A549 (cell line): ENCODE measurements around the gene ABCB1. TPM values are rescaled to one million over a fixed set of nuclear protein-coding genes. Genes with fewer than 3 reads are reported as not detected.

Experiments used
- ATAC-seq, 2 experiments: fragments of 200-7000 bp in 1 of 2; fragments of >200 bp in 1 of 2; cut with Nextera tagmentation in 1 of 2; cut with Tn5 transposase in 1 of 2; 3 replicates each; pipeline versions ENCODE4 v1.8.0 to v1.9.1; 2018 to 2020; ENCODE audit warnings: mild to moderate bottlenecking in 1 of 2, moderate library complexity in 1 of 2
- CTCF ChIA-PET: fragments of 300-600 bp; sonication (Branson Sonifier 250); formaldehyde crosslinking; extraction: SDS; loops from one replicate; lab custom pipeline; 2021; ENCODE audit warnings: antibody characterized with exemption, inconsistent platforms; lab: Yijun Ruan, JAX
- POLR2A ChIA-PET: fragments of 350-600 bp; formaldehyde crosslinking; extraction: SDS; loops from one replicate; lab custom pipeline; 2021; ENCODE audit warnings: antibody characterized with exemption, inconsistent platforms; lab: Yijun Ruan, JAX
- DNase-seq, 2 experiments: peaks; one replicate each; pipeline versions ENCODE4 v3.0.0 to v3.0.0-alpha.2; 2011 to 2016; ENCODE audit warnings: low read depth in 1 of 2, low spot score in 1 of 2
- FAIRE-seq: peaks from 2 replicates; lab custom pipeline; 2011; peaks lifted over from hg19 to GRCh38; lab: Jason Lieb, UNC
- H3K27ac ChIP-seq, 2 experiments: fragments of >200 bp; sonication (Bioruptor Twin); formaldehyde crosslinking; 3 replicates each; pipeline ENCODE4 v1.5.1; 2016 to 2017
- H3K4me1 ChIP-seq: fragments of >200 bp; sonication (Bioruptor Twin); formaldehyde crosslinking; 3 replicates; pipeline ENCODE4 v1.6.1; 2016
- H3K4me2 ChIP-seq: fragments of >200 bp; sonication (Bioruptor Twin); formaldehyde crosslinking; 3 replicates; pipeline ENCODE4 v1.6.1; 2016
- H3K4me3 ChIP-seq: fragments of >200 bp; sonication (Bioruptor Twin); formaldehyde crosslinking; 3 replicates; pipeline ENCODE4 v1.5.1; 2016
- H3K9me3 ChIP-seq: fragments of >200 bp; sonication (Bioruptor Twin); formaldehyde crosslinking; 3 replicates; pipeline ENCODE4 v1.6.1; 2016
- ATOH8 ChIP-seq: fragments of 250-450 bp; sonication (Bioruptor Pico); IDR thresholded peaks from 2 replicates; pipeline ENCODE4 v1.5.0; 2020; ENCODE audit warnings: low read depth, mild to moderate bottlenecking, moderate library complexity
- BCL3 ChIP-seq: fragments of >200 bp; sonication (Bioruptor Twin); formaldehyde crosslinking; IDR thresholded peaks from 3 replicates; pipeline ENCODE4 v1.6.1; 2016
- CBX2 ChIP-seq: fragments of 200-600 bp; sonication (generic); IDR thresholded peaks from 2 replicates; pipeline ENCODE4 v1.6.1; 2016; ENCODE audit warnings: low read depth, mild to moderate bottlenecking, borderline replicate concordance
- CBX8 ChIP-seq: fragments of 200-600 bp; sonication (generic); IDR thresholded peaks from 2 replicates; pipeline ENCODE4 v1.6.1; 2016
- CHD4 ChIP-seq: fragments of 200-600 bp; sonication (generic); IDR thresholded peaks from 2 replicates; pipeline ENCODE4 v1.6.1; 2016; ENCODE audit warnings: antibody characterized with exemption, mild to moderate bottlenecking, borderline replicate concordance
- CTCF ChIP-seq: fragments of >200 bp; sonication (Bioruptor Twin); formaldehyde crosslinking; IDR thresholded peaks from 3 replicates; pipeline ENCODE4 v1.5.1; 2016
- E2F6 ChIP-seq: IDR thresholded peaks from 2 replicates; pipeline ENCODE4 v1.6.1; 2012; ENCODE audit warnings: low read depth, borderline replicate concordance
- ELK1 ChIP-seq: fragments of 150-350 bp; IDR thresholded peaks from 2 replicates; pipeline ENCODE4 v1.6.1; 2014; ENCODE audit warnings: low read depth, mild to moderate bottlenecking, low read length
- EP300 ChIP-seq, 2 experiments: fragments of >200 bp; sonication (Bioruptor Twin); formaldehyde crosslinking; IDR thresholded peaks; 2 replicates in 1 of 2; 3 replicates in 1 of 2; pipeline ENCODE4 v1.6.1; 2016 to 2017
- FOSB ChIP-seq: fragments of 250-450 bp; sonication (Bioruptor Pico); IDR thresholded peaks from 2 replicates; pipeline ENCODE4 v1.5.0; 2020; ENCODE audit warnings: mild to moderate bottlenecking, moderate library complexity
- HDAC2 ChIP-seq: fragments of 200-600 bp; sonication (generic); IDR thresholded peaks from 2 replicates; pipeline ENCODE4 v1.6.1; 2016
- HOXA7 ChIP-seq: fragments of 250-450 bp; sonication (Bioruptor Pico); IDR thresholded peaks from 2 replicates; pipeline ENCODE4 v1.5.0; 2020; ENCODE audit warnings: mild to moderate bottlenecking, moderate library complexity
- JUN ChIP-seq, 2 experiments: fragments of >200 bp; sonication (Bioruptor Twin); formaldehyde crosslinking; IDR thresholded peaks; 2 replicates in 1 of 2; 3 replicates in 1 of 2; pipeline ENCODE4 v1.6.1; 2016 to 2017
- MYC ChIP-seq: IDR thresholded peaks from 2 replicates; pipeline ENCODE4 v1.6.1; 2012; ENCODE audit warnings: mild to moderate bottlenecking, inconsistent platforms, low read length, improper control_type of control experiment, borderline replicate concordance
- NPAS2 ChIP-seq: fragments of 250-450 bp; sonication (Bioruptor Pico); IDR thresholded peaks from 2 replicates; pipeline ENCODE4 v1.8.0; 2022; ENCODE audit warnings: mild to moderate bottlenecking, moderate library complexity, borderline replicate concordance
- POLR2A ChIP-seq: IDR thresholded peaks from 2 replicates; pipeline ENCODE4 v1.6.1; 2012; ENCODE audit warnings: mild to moderate bottlenecking, low read length
- POLR2AphosphoS2 ChIP-seq: conservative IDR thresholded peaks from 2 replicates; pipeline ENCODE4 v1.6.1; 2012; ENCODE audit warnings: low read length, improper control_type of control experiment, inconsistent platforms
- RAD21 ChIP-seq, 2 experiments: fragments of >200 bp in 1 of 2; sonication (Bioruptor Twin) in 1 of 2; formaldehyde crosslinking in 1 of 2; IDR thresholded peaks in 1 of 2; conservative IDR thresholded peaks in 1 of 2; 2 replicates in 1 of 2; 3 replicates in 1 of 2; pipeline ENCODE4 v1.6.1; 2012 to 2018; ENCODE audit warnings: inconsistent platforms in 1 of 2
- RFX5 ChIP-seq: fragments of 450-650 bp; IDR thresholded peaks from 2 replicates; pipeline ENCODE4 v1.7.1; 2014; ENCODE audit warnings: antibody characterized with exemption, mild to moderate bottlenecking, moderate library complexity
- SMC3 ChIP-seq: fragments of >200 bp; sonication (Bioruptor Twin); formaldehyde crosslinking; IDR thresholded peaks from 3 replicates; pipeline ENCODE4 v1.6.1; 2018; ENCODE audit warnings: inconsistent platforms
- SREBF2 ChIP-seq: fragments of 450-650 bp; IDR thresholded peaks from 2 replicates; pipeline ENCODE4 v1.6.1; 2014; ENCODE audit warnings: mild to moderate bottlenecking, moderate library complexity
- TFCP2L1 ChIP-seq: fragments of 250-450 bp; sonication (Bioruptor Pico); IDR thresholded peaks from 2 replicates; pipeline ENCODE4 v1.5.0; 2021; ENCODE audit warnings: mild to moderate bottlenecking
- ZC3H11A ChIP-seq: fragments of 450-650 bp; IDR thresholded peaks from 2 replicates; pipeline ENCODE4 v1.6.1; 2014; ENCODE audit warnings: antibody characterized with exemption, mild to moderate bottlenecking
- WGBS: methylation state at CpG from one replicate; pipeline ENCODE4 v1.1.6; 2017; ENCODE audit errors: missing lambda C conversion rate; 5-methylcytosine and 5-hydroxymethylcytosine counted together
- polyA plus RNA-seq, 4 experiments: library from polyadenylated mRNA; depleted of rRNA in 3 of 4; stranded (reverse); fragments of >200 nt; fragmentation: RNase III in 1 of 4; extraction: RNeasy Plus Mini Kit Qiagen cat#74134 plus additional on column Dnase treatment in 1 of 4; gene quantifications; 2 replicates in 3 of 4; 3 replicates in 1 of 4; pipeline ENCODE4 v1.2.3, GENCODE V29; 2011 to 2017

ABCB1 gene
- polyA plus RNA-seq, 2 of the 4 experiments (the other 2 are of a cell fraction): 0.05 TPM; not detected in 1

GRCh38 chr7:87510411-87510875 is 90.2 kb downstream of the ABCB1 start:
- DNase-seq (no peak), FAIRE-seq (no peak), ATAC-seq (no peak)
- CTCF ChIA-PET: no interaction called here
- WGBS: 64% methylated on average over 1 of the region's 1 CpG
- POLR2A ChIA-PET: no interaction called here
- no peak for TF ChIP-seq ZC3H11A
- Histone ChIP-seq H3K4me1 (no peaks in the 10 kb centered on the region), H3K4me2 (no peak overlapping the region), H3K9me3 (no peaks in the 10 kb centered on the region), H3K27ac (no peak overlapping the region), H3K4me3 (no peak overlapping the region)

- FAIRE-seq (no peak), DNase-seq (peak; percentile 3 to 7)
- CTCF ChIA-PET: interaction anchor here (1.2 kb wide), 1 partner anchor 377 kb away, joined by 4 read pairs; no protein-coding TSS in a partner anchor
- no peak overlapping the region for H3K4me3 ChIP-seq
- 10% methylated on average over 3 of the region's 3 CpGs for WGBS
- no peak overlapping the region for H3K27ac ChIP-seq
- no peaks in the 10 kb centered on the region for H3K4me1 ChIP-seq
- TF ChIP-seq NPAS2 (CRISPR knock-in tag) (no peak), RAD21 (conservative IDR thresholded peaks at IDR 0.05 in 1 of 2, IDR thresholded peaks at IDR 0.05 in 1 of 2) (peak in 1 of 2 experiments; percentile 33; a peak in 2 of 5 replicates), CTCF (0 out of 3 replicates have a peak, but pooled peaks have one; percentile 15)
- TF ChIP-seq, all 56 proteins: peak for 2
- H3K4me2 ChIP-seq: no peak overlapping the region
- POLR2A ChIA-PET: no interaction called here
- ATAC-seq: peak in 1 of 2 experiments; percentile 51; a peak in 2 of 6 replicates
- H3K9me3 ChIP-seq: no peaks in the 10 kb centered on the region
Measured at GRCh38 chr7:87507446-87507845, 93.2 kb downstream of the ABCB1 start.

- ChIA-PET POLR2A (no interaction called here), CTCF (interaction anchor here (1.0 to 2.9 kb wide), 8 partner anchors 10 to 605 kb away, joined by 3 to 11 read pairs (median 4); no protein-coding TSS in a partner anchor)
- Histone ChIP-seq H3K4me1 (no peaks in the 10 kb centered on the region), H3K4me2 (no peak overlapping the region), H3K4me3 (no peak overlapping the region), H3K27ac (no peak overlapping the region), H3K9me3 (no peaks in the 10 kb centered on the region)
- WGBS: 53% methylated on average over 3 of the region's 3 CpGs
- ATAC-seq (peak in 1 of 2 experiments; percentile 27; a peak in 1 of 6 replicates), FAIRE-seq (no peak), DNase-seq (peak in 1 of 2 experiments; percentile 24)
- TF ChIP-seq FOSB (CRISPR knock-in tag): no peak
- no peak for TF ChIP-seq MYC
- TF ChIP-seq E2F6: no peak
- no peak for TF ChIP-seq CHD4
- no peak for TF ChIP-seq CBX2
- TF ChIP-seq TFCP2L1: no peak
- TF ChIP-seq CBX8: no peak
- no peak for TF ChIP-seq ATOH8 (CRISPR knock-in tag)
- peak; percentile 63 to 65; a peak in 4 of 5 replicates for TF ChIP-seq RAD21 (conservative IDR thresholded peaks at IDR 0.05 in 1 of 2, IDR thresholded peaks at IDR 0.05 in 1 of 2)
- no peak for TF ChIP-seq HDAC2
- TF ChIP-seq BCL3: no peak
- no peak for TF ChIP-seq ELK1
- no peak for TF ChIP-seq EP300 (IDR thresholded peaks at IDR 0.05)
- TF ChIP-seq JUN (IDR thresholded peaks at IDR 0.05): no peak
- TF ChIP-seq POLR2A: no peak
- no peak for TF ChIP-seq POLR2AphosphoS2
- peak; percentile 56 for TF ChIP-seq CTCF
- TF ChIP-seq RFX5: no peak
- no peak for TF ChIP-seq HOXA7 (CRISPR knock-in tag)
- no peak for TF ChIP-seq SREBF2
- TF ChIP-seq SMC3: peak; percentile 38; the same call in 2 of the 3 replicates
Measured at GRCh38 chr7:87506246-87507180, 94.2 kb downstream of the ABCB1 start.
